ENCODE data around the gene FAM118A. TPM values are rescaled to one million over a fixed set of nuclear protein-coding genes. Genes with fewer than 3 reads are reported as not detected.
"Not testable (repeated sequence)": the region's sequence is repeated elsewhere in the genome, so short reads cannot be mapped to it uniquely, and the experiment has no call there.

Gene FAM118A
- 19.8 TPM for polyA plus RNA-seq (2013)

DNA sequence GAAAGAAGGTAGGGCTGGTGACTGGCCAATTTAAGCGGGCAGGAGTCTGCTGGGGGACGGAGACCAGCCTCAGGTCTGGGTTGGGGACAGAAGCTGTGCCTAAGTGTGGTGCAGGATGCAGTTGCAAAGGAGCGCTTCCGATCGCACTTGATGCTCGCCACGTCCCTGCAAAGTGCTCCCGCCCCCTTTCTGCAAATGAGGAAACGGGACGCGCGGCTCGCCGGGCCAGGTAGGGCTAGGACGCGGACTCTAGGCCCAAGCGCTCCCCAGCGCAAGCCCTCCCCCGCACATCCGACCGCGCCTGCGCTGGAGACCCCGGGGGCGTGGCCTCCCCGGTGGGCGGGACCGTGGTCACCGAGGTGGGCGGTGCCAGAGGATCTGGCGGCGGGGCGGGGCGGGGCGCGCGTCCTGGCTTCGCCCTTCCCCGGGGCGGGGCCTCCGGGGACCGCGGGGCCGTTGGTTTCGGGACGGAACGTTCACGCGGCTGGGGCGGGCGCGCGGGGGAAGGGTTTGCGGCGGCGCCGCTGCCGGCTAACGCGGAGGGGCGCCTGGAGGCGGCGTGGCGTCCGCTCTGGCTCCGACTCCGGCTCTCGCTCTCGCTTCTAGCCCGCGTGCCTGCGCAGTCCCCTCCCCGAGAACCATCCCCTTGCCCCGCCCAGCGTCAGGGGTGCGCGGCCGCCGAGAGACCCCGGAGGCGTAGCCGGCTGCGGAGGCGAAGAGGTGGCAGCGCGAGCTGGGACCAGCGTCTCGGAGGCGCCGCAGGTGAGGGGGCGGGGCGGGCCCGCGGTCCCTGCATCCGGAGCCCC, at the start of gene FAM118A:
Gene FAM118A (plus strand): TSS at position 513 of the 806 bp plus-strand sequence. CDS start 12,446 bp downstream, outside the sequence.
- ChIA-PET POLR2A (interaction anchor here (1.6 kb wide), 1 partner anchor 27 kb away, joined by 4 read pairs; no protein-coding TSS in a partner anchor), CTCF (interaction anchor here (0.8 to 1.5 kb wide), 2 partner anchors 24 to 27 kb away, joined by 3 to 4 read pairs; no protein-coding TSS in a partner anchor)
- peak; percentile 84 to 93 (median 91) for DNase-seq
- Histone ChIP-seq H3K9me3 (ENCODE audit: control extremely low read depth in 1 of 5, control insufficient read depth in 4 of 5, insufficient read depth in 2 of 5, low read depth in 1 of 5, low read length in 4 of 5) (no peaks in the 10 kb centered on the region), H3K36me3 (ENCODE audit: control insufficient read depth in 4 of 4, insufficient read depth in 4 of 4, low read length in 3 of 4) (no peaks in the 10 kb centered on the region), H3K27ac (ENCODE audit: insufficient read depth in 1 of 2, low read depth in 1 of 2, low read length in 2 of 2, poor library complexity in 1 of 2, severe bottlenecking in 2 of 2) (peak within 1 kb of the TSS; percentile 33 to 81), H3K4me1 (ENCODE audit: control extremely low read depth in 1 of 4, control insufficient read depth in 4 of 4, insufficient read depth in 4 of 4, low read length in 3 of 4) (peaks cover 0 to 31% (median 24%) of the 10 kb centered on the region in 4 experiments), H3K27me3 (replicated peaks in 2 of 5; ENCODE audit: control insufficient read depth in 4 of 5, insufficient read depth in 5 of 5, low read length in 4 of 5) (no peaks in the 10 kb centered on the region), H3K4me3 (ENCODE audit: control insufficient read depth in 1 of 7, extremely low read depth in 1 of 7, insufficient read depth in 4 of 7, low read depth in 2 of 7, low read length in 6 of 7) (peak within 1 kb of the TSS; percentile 53 to 91 (median 75))
- WGBS (ENCODE audit: insufficient coverage): under 1% methylated on average over 82 of the region's 95 CpGs

DNA sequence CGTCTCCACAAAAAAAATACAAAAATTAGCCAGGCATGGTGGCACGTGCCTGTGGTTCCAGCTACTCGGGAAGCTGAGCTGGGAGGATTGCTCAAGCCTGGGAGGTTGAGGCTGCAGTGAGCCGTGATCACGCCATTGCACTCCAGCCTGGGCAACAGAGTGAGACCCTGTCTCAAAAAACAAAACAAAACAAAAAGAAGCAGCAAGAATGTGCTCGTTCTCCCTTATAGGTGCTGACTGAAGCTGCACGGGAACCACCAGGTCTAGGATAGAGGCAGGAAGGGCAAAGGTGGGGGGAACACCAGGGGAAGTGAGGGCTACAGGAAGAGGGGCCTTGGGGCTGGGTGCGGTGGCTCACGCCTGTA, 49.4 kb upstream of the FAM118A start:
- H3K4me3 ChIP-seq (ENCODE audit: control insufficient read depth in 1 of 7, extremely low read depth in 1 of 7, insufficient read depth in 4 of 7, low read depth in 2 of 7, low read length in 6 of 7); POLR2A ChIA-PET; H3K27ac ChIP-seq (ENCODE audit: insufficient read depth in 1 of 2, low read depth in 1 of 2, low read length in 2 of 2, poor library complexity in 1 of 2, severe bottlenecking in 2 of 2); H3K9me3 ChIP-seq (ENCODE audit: control extremely low read depth in 1 of 5, control insufficient read depth in 4 of 5, insufficient read depth in 2 of 5, low read depth in 1 of 5, low read length in 4 of 5); DNase-seq; H3K36me3 ChIP-seq (ENCODE audit: control insufficient read depth in 4 of 4, insufficient read depth in 4 of 4, low read length in 3 of 4); H3K27me3 ChIP-seq (replicated peaks in 2 of 5; ENCODE audit: control insufficient read depth in 4 of 5, insufficient read depth in 5 of 5, low read length in 4 of 5): not testable (repeated sequence)
- WGBS (ENCODE audit: insufficient coverage): 87% methylated on average over 7 of the region's 9 CpGs
- H3K4me1 ChIP-seq (ENCODE audit: control extremely low read depth in 1 of 4, control insufficient read depth in 4 of 4, insufficient read depth in 4 of 4, low read length in 3 of 4): peaks cover 0 to 28% (median 14%) of the 10 kb centered on the region in 4 experiments
- CTCF ChIA-PET: interaction anchor here (1.5 kb wide), 1 partner anchor 9 kb away, joined by 3 read pairs; no protein-coding TSS in a partner anchor

DNA sequence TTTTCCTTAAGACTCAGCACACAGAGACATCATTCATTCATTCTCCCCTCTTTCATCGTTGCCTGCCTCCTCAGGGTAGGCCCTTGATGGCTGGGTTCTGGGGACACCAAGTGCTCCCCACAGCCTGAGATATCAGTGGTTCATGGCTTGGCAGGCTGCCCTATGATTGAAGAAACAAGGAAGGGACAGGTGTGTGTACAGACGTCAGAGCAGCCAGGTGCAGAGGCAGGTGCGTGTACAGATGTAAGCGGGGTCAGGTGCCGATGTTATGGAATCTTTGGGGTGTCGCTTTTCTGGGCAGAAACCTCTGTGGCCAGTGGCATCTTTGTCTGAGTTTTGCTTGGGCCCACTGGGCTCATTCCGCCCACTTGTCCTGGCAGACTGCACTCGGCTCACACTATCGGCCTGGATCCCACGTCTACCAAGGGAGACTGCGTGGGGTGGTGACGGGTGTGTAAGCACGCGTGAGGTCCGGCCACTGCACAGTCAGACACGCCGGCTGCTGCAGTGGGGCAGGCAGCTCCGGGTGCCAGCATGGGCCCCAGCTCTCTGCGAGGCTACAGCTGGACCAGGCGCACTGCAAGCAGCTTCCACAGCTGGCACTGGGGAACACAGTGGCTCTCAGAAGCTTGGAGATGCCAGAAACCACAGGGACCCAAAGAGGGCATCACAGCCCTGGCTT, 48.2 kb upstream of the FAM118A start:
- ChIA-PET CTCF (interaction anchor here (1.5 kb wide), 1 partner anchor 10 kb away, joined by 3 read pairs; no protein-coding TSS in a partner anchor), POLR2A (interaction anchor here (0.6 kb wide), 1 partner anchor 220 kb away, joined by 3 read pairs; no protein-coding TSS in a partner anchor)
- no peak overlapping the region for H3K4me3 ChIP-seq (ENCODE audit: control insufficient read depth in 1 of 7, extremely low read depth in 1 of 7, insufficient read depth in 4 of 7, low read depth in 2 of 7, low read length in 6 of 7)
- 93% methylated on average over 19 of the region's 20 CpGs for WGBS (ENCODE audit: insufficient coverage)
- no peak overlapping the region for H3K27ac ChIP-seq (ENCODE audit: insufficient read depth in 1 of 2, low read depth in 1 of 2, low read length in 2 of 2, poor library complexity in 1 of 2, severe bottlenecking in 2 of 2)
- H3K27me3 ChIP-seq (replicated peaks in 2 of 5; ENCODE audit: control insufficient read depth in 4 of 5, insufficient read depth in 5 of 5, low read length in 4 of 5): no peaks in the 10 kb centered on the region
- no peaks in the 10 kb centered on the region for H3K36me3 ChIP-seq (ENCODE audit: control insufficient read depth in 4 of 4, insufficient read depth in 4 of 4, low read length in 3 of 4)
- no peak for DNase-seq
- H3K4me1 ChIP-seq (ENCODE audit: control extremely low read depth in 1 of 4, control insufficient read depth in 4 of 4, insufficient read depth in 4 of 4, low read length in 3 of 4): peaks cover 0 to 28% (median 14%) of the 10 kb centered on the region in 4 experiments
- H3K9me3 ChIP-seq (ENCODE audit: control extremely low read depth in 1 of 5, control insufficient read depth in 4 of 5, insufficient read depth in 2 of 5, low read depth in 1 of 5, low read length in 4 of 5): no peaks in the 10 kb centered on the region

DNA sequence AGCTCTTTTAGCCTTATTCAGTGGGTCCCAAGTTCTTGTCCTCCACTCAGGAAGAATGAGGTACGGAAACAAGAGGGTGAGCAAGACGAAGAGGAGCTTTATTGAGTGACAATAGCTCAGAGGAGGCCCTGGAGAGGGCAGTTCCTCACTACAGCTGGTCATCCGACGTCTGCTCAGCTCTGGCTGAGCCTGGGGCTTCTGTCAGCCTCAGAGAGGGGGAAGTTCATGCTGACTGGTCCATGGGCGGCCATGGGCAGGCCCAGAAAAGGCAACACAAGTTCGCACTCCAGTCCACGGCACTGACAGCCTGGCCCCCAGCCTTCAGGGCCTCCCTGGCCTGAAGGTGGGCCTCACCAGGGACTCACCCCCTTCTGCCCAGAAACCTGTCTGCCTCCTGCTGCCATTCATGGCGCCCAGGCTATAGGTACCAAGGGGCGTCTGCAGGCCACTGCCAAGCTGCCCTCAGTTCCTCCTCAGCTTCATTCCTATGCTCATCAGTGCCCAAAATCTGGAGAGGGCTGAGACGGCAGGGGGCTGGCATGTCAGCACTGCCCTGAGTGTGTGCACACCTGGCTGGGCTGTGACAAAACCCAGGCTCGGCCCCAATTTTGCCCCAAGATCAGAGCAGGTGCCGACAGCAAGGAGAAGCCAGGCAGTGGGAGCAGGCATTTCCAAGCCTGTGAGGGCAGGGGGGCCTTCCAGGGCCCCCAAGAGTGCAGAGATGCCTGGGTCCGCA, 47.4 kb upstream of the FAM118A start:
- Histone ChIP-seq H3K27me3 (replicated peaks in 2 of 5; ENCODE audit: control insufficient read depth in 4 of 5, insufficient read depth in 5 of 5, low read length in 4 of 5) (no peaks in the 10 kb centered on the region), H3K9me3 (ENCODE audit: control extremely low read depth in 1 of 5, control insufficient read depth in 4 of 5, insufficient read depth in 2 of 5, low read depth in 1 of 5, low read length in 4 of 5) (no peaks in the 10 kb centered on the region), H3K4me3 (ENCODE audit: control insufficient read depth in 1 of 7, extremely low read depth in 1 of 7, insufficient read depth in 4 of 7, low read depth in 2 of 7, low read length in 6 of 7) (no peak overlapping the region), H3K27ac (ENCODE audit: insufficient read depth in 1 of 2, low read depth in 1 of 2, low read length in 2 of 2, poor library complexity in 1 of 2, severe bottlenecking in 2 of 2) (no peak overlapping the region), H3K4me1 (ENCODE audit: control extremely low read depth in 1 of 4, control insufficient read depth in 4 of 4, insufficient read depth in 4 of 4, low read length in 3 of 4) (peaks cover 0 to 28% (median 14%) of the 10 kb centered on the region in 4 experiments), H3K36me3 (ENCODE audit: control insufficient read depth in 4 of 4, insufficient read depth in 4 of 4, low read length in 3 of 4) (no peaks in the 10 kb centered on the region)
- ChIA-PET POLR2A (interaction anchor here (0.6 kb wide), 1 partner anchor 220 kb away, joined by 3 read pairs; no protein-coding TSS in a partner anchor), CTCF (interaction anchor here (1.5 kb wide), 1 partner anchor 11 kb away, joined by 3 read pairs; no protein-coding TSS in a partner anchor)
- DNase-seq: no peak
- WGBS (ENCODE audit: insufficient coverage): 60% methylated on average over 11 of the region's 13 CpGs

DNA sequence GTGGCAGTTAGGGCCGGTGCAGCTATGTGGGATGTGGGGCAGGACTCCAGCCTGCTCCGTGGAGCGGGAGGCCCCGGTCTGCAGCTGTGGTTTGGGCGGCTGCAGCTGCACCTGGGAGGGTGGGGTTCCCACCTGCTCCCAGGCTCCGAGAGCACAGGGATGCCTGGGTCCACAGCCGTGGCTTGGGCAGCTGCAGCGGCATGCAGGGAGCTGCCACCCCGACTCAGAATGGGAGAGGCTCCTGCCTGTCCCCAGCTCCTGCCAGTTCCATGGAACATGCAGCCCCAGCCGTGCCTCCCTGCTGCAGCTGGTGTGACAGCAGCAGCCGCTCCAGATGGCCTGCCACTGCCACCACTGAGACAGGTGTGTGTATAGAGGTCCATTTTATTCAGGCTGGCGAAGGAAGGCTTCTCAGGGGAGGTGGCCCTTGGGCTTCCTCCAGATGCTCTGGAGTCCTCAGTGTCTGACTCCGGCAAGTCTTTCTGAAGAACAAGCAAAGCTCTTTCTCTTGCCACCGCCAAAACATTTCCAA, 46.7 kb upstream of the FAM118A start:
- Histone ChIP-seq H3K27me3 (replicated peaks in 2 of 5; ENCODE audit: control insufficient read depth in 4 of 5, insufficient read depth in 5 of 5, low read length in 4 of 5) (no peaks in the 10 kb centered on the region), H3K36me3 (ENCODE audit: control insufficient read depth in 4 of 4, insufficient read depth in 4 of 4, low read length in 3 of 4) (no peaks in the 10 kb centered on the region), H3K9me3 (ENCODE audit: control extremely low read depth in 1 of 5, control insufficient read depth in 4 of 5, insufficient read depth in 2 of 5, low read depth in 1 of 5, low read length in 4 of 5) (no peaks in the 10 kb centered on the region), H3K27ac (ENCODE audit: insufficient read depth in 1 of 2, low read depth in 1 of 2, low read length in 2 of 2, poor library complexity in 1 of 2, severe bottlenecking in 2 of 2) (no peak overlapping the region), H3K4me3 (ENCODE audit: control insufficient read depth in 1 of 7, extremely low read depth in 1 of 7, insufficient read depth in 4 of 7, low read depth in 2 of 7, low read length in 6 of 7) (no peak overlapping the region), H3K4me1 (ENCODE audit: control extremely low read depth in 1 of 4, control insufficient read depth in 4 of 4, insufficient read depth in 4 of 4, low read length in 3 of 4) (peaks cover 0 to 28% (median 17%) of the 10 kb centered on the region in 4 experiments)
- ChIA-PET CTCF (interaction anchor here (1.0 kb wide), 2 partner anchors 12 to 51 kb away, joined by 3 read pairs; no protein-coding TSS in a partner anchor), POLR2A (interaction anchor here (0.7 kb wide), 1 partner anchor 287 kb away, joined by 4 read pairs; no protein-coding TSS in a partner anchor)
- DNase-seq: no peak
- WGBS (ENCODE audit: insufficient coverage): 70% methylated on average over 13 of the region's 14 CpGs

DNA sequence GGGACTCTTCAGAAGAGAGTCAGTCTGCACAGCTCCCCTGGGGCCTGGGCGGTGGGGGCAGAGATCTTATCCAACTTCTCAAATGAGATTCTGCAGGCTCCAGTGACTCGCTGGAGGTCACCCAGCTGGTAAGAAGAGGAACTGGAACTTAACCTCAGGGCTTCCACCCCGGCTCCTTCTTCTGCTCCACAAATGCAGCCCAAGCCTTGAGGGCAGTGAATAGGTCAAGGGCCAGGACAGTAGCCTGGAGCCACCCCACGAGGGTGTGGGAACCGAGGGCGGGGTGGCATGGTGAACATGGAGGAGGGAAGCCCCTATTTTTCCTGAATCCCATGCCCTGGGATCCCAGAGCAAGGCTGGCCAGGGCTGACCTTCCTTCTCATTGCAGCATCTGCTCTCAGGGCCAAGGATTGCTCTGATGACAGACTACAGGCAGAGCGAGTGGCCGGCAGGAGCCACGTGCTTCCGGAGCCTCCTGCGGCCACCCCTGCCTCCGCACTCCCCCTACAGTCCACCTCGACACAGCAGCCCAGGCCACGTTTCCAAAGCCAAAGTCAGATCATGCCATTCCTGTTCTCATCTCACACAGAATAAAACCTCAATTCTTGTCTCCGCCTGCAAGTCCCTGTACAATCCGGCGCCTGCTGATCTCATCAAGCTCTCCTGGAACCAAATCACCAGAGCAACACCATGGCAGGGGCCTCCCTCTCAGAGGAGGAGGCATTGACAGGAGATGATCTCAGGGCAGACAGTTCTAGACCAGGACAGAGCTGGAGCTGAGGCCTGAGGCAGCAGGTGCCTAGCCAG, 46.1 kb upstream of the FAM118A start:
- Histone ChIP-seq H3K27me3 (replicated peaks in 2 of 5; ENCODE audit: control insufficient read depth in 4 of 5, insufficient read depth in 5 of 5, low read length in 4 of 5) (no peaks in the 10 kb centered on the region), H3K4me1 (ENCODE audit: control extremely low read depth in 1 of 4, control insufficient read depth in 4 of 4, insufficient read depth in 4 of 4, low read length in 3 of 4) (peaks cover 0 to 30% (median 19%) of the 10 kb centered on the region in 4 experiments), H3K36me3 (ENCODE audit: control insufficient read depth in 4 of 4, insufficient read depth in 4 of 4, low read length in 3 of 4) (no peaks in the 10 kb centered on the region), H3K27ac (ENCODE audit: insufficient read depth in 1 of 2, low read depth in 1 of 2, low read length in 2 of 2, poor library complexity in 1 of 2, severe bottlenecking in 2 of 2) (no peak overlapping the region), H3K4me3 (ENCODE audit: control insufficient read depth in 1 of 7, extremely low read depth in 1 of 7, insufficient read depth in 4 of 7, low read depth in 2 of 7, low read length in 6 of 7) (no peak overlapping the region), H3K9me3 (ENCODE audit: control extremely low read depth in 1 of 5, control insufficient read depth in 4 of 5, insufficient read depth in 2 of 5, low read depth in 1 of 5, low read length in 4 of 5) (no peaks in the 10 kb centered on the region)
- WGBS (ENCODE audit: insufficient coverage): 23% methylated on average over 14 of the region's 17 CpGs
- ChIA-PET POLR2A (interaction anchor here (0.6 to 0.7 kb wide), 2 partner anchors 197 to 286 kb away, joined by 3 to 4 read pairs; no protein-coding TSS in a partner anchor), CTCF (interaction anchor here (0.7 to 1.1 kb wide), 5 partner anchors 11 to 161 kb away, joined by 3 read pairs; no protein-coding TSS in a partner anchor)
- DNase-seq: peak; percentile 49 to 89 (median 85)
